Activated CD8-positive, alpha-beta memory T cell treated with anti-CD3 and anti-CD28 coated beads for 48 hours (primary cell): ENCODE data around the gene TMEM161B.
"Not testable (repeated sequence)": the region's sequence is repeated elsewhere in the genome, so short reads cannot be mapped to it uniquely, and the experiment has no call there.

Experiments
- DNase-seq, 3 experiments: peaks; one replicate each; pipeline ENCODE4 v3.0.0-alpha.2; 2020; ENCODE audit warnings: low read depth in 2 of 3, low spot score in 2 of 3

TMEM161B gene

GRCh38 chr5:88188458-88189132, 80.0 kb downstream of the TMEM161B start:
- DNase-seq = no peak

GRCh38 chr5:88183255-88183654, 85.4 kb downstream of the TMEM161B start:
- no peak for DNase-seq

GRCh38 chr5:88177486-88177885, 91.2 kb downstream of the TMEM161B start:
- DNase-seq = not testable (repeated sequence)

- no peak for DNase-seq
These were observed 95.5 kb downstream of the TMEM161B start for GRCh38 chr5:88172847-88173758.

GRCh38 chr5:88159591-88159990, 109.1 kb downstream of the TMEM161B start:
- DNase-seq = no peak

GRCh38 chr5:88158056-88158455, 110.6 kb downstream of the TMEM161B start:
- no peak for DNase-seq

- DNase-seq = no peak
These were observed 113.8 kb downstream of the TMEM161B start for GRCh38 chr5:88154891-88155290.

GRCh38 chr5:88150747-88151146, 117.9 kb downstream of the TMEM161B start:
- DNase-seq = no peak

GRCh38 chr5:88145611-88146467, 122.8 kb downstream of the TMEM161B start:
- DNase-seq = no peak

GRCh38 chr5:88145221-88145610, 123.4 kb downstream of the TMEM161B start:
- DNase-seq = no peak
